SJCRH30 (cell line): ENCODE measurements around the gene LOXL1. TPM values are rescaled to one million over a fixed set of nuclear protein-coding genes. Genes with fewer than 3 reads are reported as not detected.

ENCODE experiments used
- DNase-seq, 2 experiments: peaks; one replicate each; pipeline ENCODE4 v3.0.0-alpha.2; 2015 to 2020
- H3K27ac ChIP-seq: fragments of 250-450 bp; sonication (Bioruptor Pico); 2 replicates; pipeline ENCODE4 v1.5.1; 2020; ENCODE audit warnings: mild to moderate bottlenecking, moderate library complexity
- H3K27me3 ChIP-seq: fragments of 250-450 bp; sonication (Bioruptor Pico); 2 replicates; pipeline ENCODE4 v1.5.1; 2020; ENCODE audit warnings: mild to moderate bottlenecking, moderate library complexity
- H3K36me3 ChIP-seq: fragments of 250-450 bp; sonication (Bioruptor Pico); 2 replicates; pipeline ENCODE4 v1.5.1; 2020; ENCODE audit warnings: mild to moderate bottlenecking, moderate library complexity
- H3K4me1 ChIP-seq: fragments of 250-450 bp; sonication (Bioruptor Pico); 2 replicates; pipeline ENCODE4 v1.5.1; 2020; ENCODE audit warnings: mild to moderate bottlenecking, moderate library complexity
- H3K4me3 ChIP-seq: fragments of 250-450 bp; sonication (Bioruptor Pico); 2 replicates; pipeline ENCODE4 v1.5.1; 2020; ENCODE audit warnings: mild to moderate bottlenecking, moderate library complexity
- H3K9me3 ChIP-seq: fragments of 250-450 bp; sonication (Bioruptor Pico); replicated peaks from 2 replicates; pipeline ENCODE4 v1.5.1; 2020; ENCODE audit warnings: mild to moderate bottlenecking, moderate library complexity
- total RNA-seq: library from RNA; depleted of rRNA; stranded (reverse); fragments of >200 nt; shearing (Covaris generic); gene quantifications from 2 replicates; pipeline ENCODE4 v1.2.3, GENCODE V29; 2014; rRNA removed

LOXL1 gene
- total RNA-seq, 1 experiment from 2014 or later: 33.3 TPM

DNA sequence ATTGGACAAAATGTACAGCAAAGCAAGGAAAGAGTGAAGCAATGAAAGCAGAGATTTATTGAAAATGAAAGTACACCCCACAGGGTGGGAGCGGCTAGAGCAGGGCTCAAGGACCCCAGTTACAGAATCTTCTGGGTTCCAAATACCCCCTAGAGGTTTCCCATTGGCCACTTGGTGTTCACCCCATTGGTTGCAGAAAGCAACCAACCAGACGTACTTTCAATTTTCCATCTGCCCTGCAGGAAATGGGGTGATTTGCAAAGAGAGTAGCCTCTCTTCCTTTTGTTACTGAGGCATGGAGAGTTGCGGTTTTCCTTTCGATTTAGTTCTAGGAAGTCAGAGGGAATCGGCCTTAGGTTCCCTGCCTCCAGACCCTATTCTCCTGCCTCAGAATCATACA, 70.7 kb downstream of the LOXL1 start:
- no peak for DNase-seq
- Histone ChIP-seq H3K4me1 (no peaks in the 10 kb centered on the region; the same call in 1 of the 2 replicates), H3K27me3 (no peaks in the 10 kb centered on the region), H3K36me3 (peaks cover 2% of the 10 kb centered on the region; the same call in 1 of the 2 replicates), H3K27ac (no peak overlapping the region), H3K4me3 (no peak overlapping the region), H3K9me3 (no peaks in the 10 kb centered on the region)

DNA sequence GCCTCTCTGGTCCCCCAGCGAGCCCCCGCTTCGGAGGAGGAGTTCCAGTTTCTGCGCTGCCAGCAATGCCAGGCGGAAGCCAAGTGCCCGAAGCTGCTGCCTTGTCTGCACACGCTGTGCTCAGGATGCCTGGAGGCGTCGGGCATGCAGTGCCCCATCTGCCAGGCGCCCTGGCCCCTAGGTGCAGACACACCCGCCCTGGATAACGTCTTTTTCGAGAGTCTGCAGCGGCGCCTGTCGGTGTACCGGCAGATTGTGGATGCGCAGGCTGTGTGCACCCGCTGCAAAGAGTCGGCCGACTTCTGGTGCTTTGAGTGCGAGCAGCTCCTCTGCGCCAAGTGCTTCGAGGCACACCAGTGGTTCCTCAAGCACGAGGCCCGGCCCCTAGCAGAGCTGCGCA, 71.7 kb downstream of the LOXL1 start:
- no peaks in the 10 kb centered on the region for H3K9me3 ChIP-seq
- H3K4me1 ChIP-seq: no peaks in the 10 kb centered on the region; the same call in 1 of the 2 replicates
- peaks cover 2% of the 10 kb centered on the region; the same call in 1 of the 2 replicates for H3K36me3 ChIP-seq
- no peak for DNase-seq
- H3K27ac ChIP-seq: no peak overlapping the region
- no peak overlapping the region for H3K4me3 ChIP-seq
- H3K27me3 ChIP-seq: no peaks in the 10 kb centered on the region

Other genes with a start within 250 kb of the LOXL1 start
- 87.3 and 92.9 TPM in 2 replicates for gene CD276, start 242.1 kb upstream of the LOXL1 start, total RNA-seq
- 0.05 TPM in 1 of 2 replicates, not detected in the other for gene INSYN1, start 173.1 kb upstream of the LOXL1 start, total RNA-seq
- gene TBC1D21, start 52.9 kb upstream of the LOXL1 start, total RNA-seq: not detected in 2 replicates
- gene STOML1, start 65.8 kb downstream of the LOXL1 start, total RNA-seq: 3.0 and 5.1 TPM in 2 replicates
- 9.8 and 11.7 TPM in 2 replicates for gene PML, start 68.3 kb downstream of the LOXL1 start, total RNA-seq
- not detected in 2 replicates for gene GOLGA6A, start 156.1 kb downstream of the LOXL1 start, total RNA-seq
- 0.30 TPM in 1 of 2 replicates, not detected in the other for gene ISLR2, start 204.1 kb downstream of the LOXL1 start, total RNA-seq
- 19.8 and 27.7 TPM in 2 replicates for gene ISLR, start 247.2 kb downstream of the LOXL1 start, total RNA-seq